Measurements from ENCODE around the gene NPFFR1. TPM values are rescaled to one million over a fixed set of nuclear protein-coding genes. Genes with fewer than 3 reads are reported as not detected.

Gene NPFFR1
- total and polyA plus RNA-seq, 10 of the 15 experiments (the other 5 are each of a cell fraction or from before 2014, with no cell fraction given), result 0.03 TPM; not detected in 9

- TF ChIP-seq RCOR1 (conservative IDR thresholded peaks at IDR 0.05; ENCODE audit: low read depth, low read length), result no peak
- no peak for TF ChIP-seq ZNF592 (IDR thresholded peaks at IDR 0.05)
- TF ChIP-seq ATF2 (IDR thresholded peaks at IDR 0.05; ENCODE audit: low read length), result peak; percentile 41; the same call in 1 of the 2 replicates
- TF ChIP-seq RBBP5 (conservative IDR thresholded peaks at IDR 0.05), result no peak
- 0 out of 2 replicates have a peak, but pooled peaks have one; percentile 26 for TF ChIP-seq NKRF (conservative IDR thresholded peaks at IDR 0.05)
- TF ChIP-seq NR2C2 (IDR thresholded peaks at IDR 0.05; ENCODE audit: borderline replicate concordance, control insufficient read depth, insufficient read length, low read depth), result no peak
- no peak for TF ChIP-seq ESRRA (IDR thresholded peaks at IDR 0.05; ENCODE audit: low read length)
- no peak for TF ChIP-seq PML (IDR thresholded peaks at IDR 0.05; ENCODE audit: low read length)
- no peak for TF ChIP-seq NR2F1 (conservative IDR thresholded peaks at IDR 0.05)
- TF ChIP-seq DPF2 (IDR thresholded peaks at IDR 0.05), result no peak
- no peak for TF ChIP-seq TBL1XR1 (IDR thresholded peaks at IDR 0.05; ENCODE audit: low read depth, low read length)
- TF ChIP-seq FOXM1 (IDR thresholded peaks at IDR 0.05; ENCODE audit: low read depth, low read length), result no peak
- no peak for TF ChIP-seq BRCA1 (IDR thresholded peaks at IDR 0.05; ENCODE audit: low read depth, low read length)
- TF ChIP-seq POLR2AphosphoS2 (IDR thresholded peaks at IDR 0.05; ENCODE audit: low read depth, low read length), result no peak
- peak; percentile 46 to 53; a peak in 2 of 4 replicates for TF ChIP-seq IKZF2 (IDR thresholded peaks at IDR 0.05)
- TF ChIP-seq PAX5 (IDR thresholded peaks at IDR 0.05; ENCODE audit: borderline replicate concordance, low read depth, low read length), result no peak
- TF ChIP-seq POLR2A (IDR thresholded peaks at IDR 0.05; ENCODE audit: low read depth, low read length), result no peak
- no peak for TF ChIP-seq KDM1A (IDR thresholded peaks at IDR 0.05; ENCODE audit: borderline replicate concordance)
- no peak for TF ChIP-seq NFXL1 (IDR thresholded peaks at IDR 0.05; ENCODE audit: borderline replicate concordance)
- no peak for TF ChIP-seq RB1 (IDR thresholded peaks at IDR 0.05; ENCODE audit: borderline replicate concordance)
- no peak for TF ChIP-seq SMARCA5 (IDR thresholded peaks at IDR 0.05)
- no peak for TF ChIP-seq FOS (IDR thresholded peaks at IDR 0.05; ENCODE audit: borderline replicate concordance, extremely low read depth, insufficient read length)
- TF ChIP-seq IKZF1 (conservative IDR thresholded peaks at IDR 0.05), result peak; percentile 52
Measured at GRCh38 chr10:70232155-70232858, 51.5 kb downstream of the NPFFR1 start (continued).
